HG02870 (cell line): ENCODE data around the gene ATP8B4.

Experiments
- ATAC-seq: cut with Tn5 transposase; IDR thresholded peaks from one replicate; pipeline ENCODE4 v1.9.1; 2021; ENCODE audit warnings: mild to moderate bottlenecking, moderate library complexity; ENCODE audit not compliant: unreplicated experiment

The ATP8B4 gene

GRCh38 chr15:49826640-49827234 is 292.3 kb downstream of the ATP8B4 start:
- no peak for ATAC-seq

GRCh38 chr15:49824775-49825099 is 294.3 kb downstream of the ATP8B4 start:
- no peak for ATAC-seq

- no peak for ATAC-seq
Measured at GRCh38 chr15:49823987-49824774, 294.9 kb downstream of the ATP8B4 start.

- ATAC-seq = no peak
Measured at GRCh38 chr15:49817100-49817499, 301.9 kb downstream of the ATP8B4 start.

GRCh38 chr15:49815950-49816349 is 303.1 kb downstream of the ATP8B4 start:
- peak; percentile 84 for ATAC-seq

- no peak for ATAC-seq
Measured at GRCh38 chr15:49815526-49815925, 303.5 kb downstream of the ATP8B4 start.

GRCh38 chr15:49814709-49815108 is 304.3 kb downstream of the ATP8B4 start:
- ATAC-seq = no peak

- ATAC-seq = no peak
Measured at GRCh38 chr15:49813625-49814024, 305.4 kb downstream of the ATP8B4 start.

GRCh38 chr15:49810720-49811119 is 308.3 kb downstream of the ATP8B4 start:
- no peak for ATAC-seq

GRCh38 chr15:49809894-49810609 is 309.0 kb downstream of the ATP8B4 start:
- ATAC-seq = no peak

- no peak for ATAC-seq
Measured at GRCh38 chr15:49808341-49808740, 310.7 kb downstream of the ATP8B4 start.
